OCI-LY7 (cell line): ENCODE data around the gene TOR1A. TPM values are rescaled to one million over a fixed set of nuclear protein-coding genes. Genes with fewer than 3 reads are reported as not detected.

Experiments used
- BruUV-seq: library from RNA; stranded (reverse); fragments of 400-500 nt; replicated peaks from 2 replicates; lab custom pipeline; 2021; lab: Mats Ljungman, UMichigan
- CTCF ChIA-PET: fragments of 300-600 bp; sonication (Branson Sonifier 250); formaldehyde crosslinking; loops from one replicate; lab custom pipeline; 2022; ENCODE audit warnings: antibody characterized with exemption; ENCODE audit not compliant: unreplicated experiment; lab: Charles Lee
- POLR2A ChIA-PET: fragments of 300-600 bp; sonication (Branson Sonifier 250); formaldehyde crosslinking; loops from one replicate; lab custom pipeline; 2022; ENCODE audit warnings: antibody characterized with exemption; lab: Charles Lee
- DNase-seq: peaks from one replicate; pipeline ENCODE4 v3.0.0-alpha.2; 2015; ENCODE audit warnings: low spot score
- H2AFZ ChIP-seq: fragments of 200-600 bp; sonication (generic), shearing (Covaris generic); 2 replicates; pipeline ENCODE4 v1.6.1; 2014; ENCODE audit warnings: mild to moderate bottlenecking, antibody characterized with exemption, low read length, moderate library complexity
- H3K27ac ChIP-seq: fragments of 200-600 bp; sonication (generic); 2 replicates; pipeline ENCODE4 v1.5.1; 2014; ENCODE audit warnings: mixed run types, low read depth, mild to moderate bottlenecking, moderate library complexity, low read length, inconsistent platforms; ENCODE audit not compliant: poor library complexity, severe bottlenecking
- H3K36me3 ChIP-seq: fragments of 200-600 bp; sonication (generic); 2 replicates; pipeline ENCODE4 v1.6.1; 2014; ENCODE audit warnings: mild to moderate bottlenecking, antibody characterized with exemption, low read length, moderate library complexity, mixed read lengths; ENCODE audit not compliant: insufficient read depth
- H3K4me1 ChIP-seq: fragments of 200-600 bp; sonication (generic); 2 replicates; pipeline ENCODE4 v1.5.1; 2014; ENCODE audit warnings: mild to moderate bottlenecking, low read length; ENCODE audit not compliant: insufficient read depth, poor library complexity, severe bottlenecking
- H3K4me2 ChIP-seq: fragments of 200-600 bp; sonication (generic); 2 replicates; pipeline ENCODE4 v1.6.1; 2014; ENCODE audit warnings: mild to moderate bottlenecking, low read length
- H3K4me3 ChIP-seq: fragments of 200-600 bp; sonication (generic); 2 replicates; pipeline ENCODE4 v1.5.1; 2014; ENCODE audit warnings: mild to moderate bottlenecking, low read depth, low read length; ENCODE audit not compliant: poor library complexity, severe bottlenecking
- H3K79me2 ChIP-seq: fragments of 200-600 bp; sonication (generic); 2 replicates; pipeline ENCODE4 v1.6.1; 2016; ENCODE audit warnings: low read depth, mild to moderate bottlenecking, low read length, moderate library complexity, mixed read lengths; ENCODE audit not compliant: insufficient read depth
- H3K9me2 ChIP-seq: fragments of 200-600 bp; sonication (generic); 2 replicates; pipeline ENCODE4 v1.6.1; 2016; ENCODE audit warnings: mild to moderate bottlenecking, low read length, mixed read lengths; ENCODE audit not compliant: insufficient read depth
- H3K9me3 ChIP-seq: fragments of 200-600 bp; sonication (generic); 2 replicates; pipeline ENCODE4 v1.6.1; 2014; ENCODE audit warnings: mild to moderate bottlenecking, mixed run types, low read length, mixed read lengths
- H4K20me1 ChIP-seq: fragments of 200-600 bp; sonication (generic); 2 replicates; pipeline ENCODE4 v1.6.1; 2014; ENCODE audit warnings: mild to moderate bottlenecking, antibody characterized with exemption, low read length, moderate library complexity, mixed read lengths; ENCODE audit not compliant: insufficient read depth
- EZH2phosphoT487 ChIP-seq: fragments of 200-600 bp; sonication (generic); IDR thresholded peaks from 2 replicates; pipeline ENCODE4 v1.6.1; 2018; ENCODE audit warnings: low read depth, borderline replicate concordance, mild to moderate bottlenecking, mixed run types, antibody characterized with exemption, low read length, moderate library complexity, mixed read lengths
- intact Hi-C: fragments of 100-400 bp; cut with micrococcal nuclease; formaldehyde crosslinking; loops from one replicate; pipeline ENCODE4 v1.10.0; 2022; ENCODE audit not compliant: unreplicated experiment
- total RNA-seq, 2 experiments: library from RNA; depleted of rRNA in 1 of 2; stranded (reverse); fragments of >200 nt in 1 of 2; shearing (Covaris generic) in 1 of 2; gene quantifications; 2 replicates each; pipeline ENCODE4 v1.2.3, GENCODE V29; 2014 to 2022
- TF ChIP-seq, protein P1 (sequence below): fragments of 200-600 bp; sonication (generic); conservative IDR thresholded peaks from 2 replicates; pipeline ENCODE4 v1.5.1; 2014; ENCODE audit warnings: mild to moderate bottlenecking, antibody characterized with exemption, low read length, moderate library complexity, mixed read lengths

The TOR1A gene
- total RNA-seq, 2 experiments from 2014 or later, result 32.7 to 37.0 TPM

DNA sequence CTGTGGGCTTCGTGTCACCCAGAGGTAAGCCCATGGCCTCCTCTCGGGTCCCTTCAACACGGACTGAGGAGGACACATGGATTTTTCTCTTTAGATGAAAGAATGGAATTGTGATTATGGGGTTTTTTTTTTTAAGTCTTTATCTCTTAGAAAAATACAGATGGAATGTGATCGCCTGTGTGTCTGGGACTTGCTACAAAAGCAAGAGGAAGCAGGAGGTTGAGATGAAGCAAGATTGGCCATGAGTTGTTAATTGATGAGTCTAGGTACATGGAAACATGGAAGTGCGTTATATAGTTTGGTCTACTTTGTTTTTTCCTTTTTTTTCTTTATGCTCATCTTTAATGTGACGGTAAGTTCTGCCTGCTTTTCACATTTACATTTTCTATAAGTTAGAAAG, 26.0 kb upstream of the TOR1A start:
- TF ChIP-seq, protein P1, sequence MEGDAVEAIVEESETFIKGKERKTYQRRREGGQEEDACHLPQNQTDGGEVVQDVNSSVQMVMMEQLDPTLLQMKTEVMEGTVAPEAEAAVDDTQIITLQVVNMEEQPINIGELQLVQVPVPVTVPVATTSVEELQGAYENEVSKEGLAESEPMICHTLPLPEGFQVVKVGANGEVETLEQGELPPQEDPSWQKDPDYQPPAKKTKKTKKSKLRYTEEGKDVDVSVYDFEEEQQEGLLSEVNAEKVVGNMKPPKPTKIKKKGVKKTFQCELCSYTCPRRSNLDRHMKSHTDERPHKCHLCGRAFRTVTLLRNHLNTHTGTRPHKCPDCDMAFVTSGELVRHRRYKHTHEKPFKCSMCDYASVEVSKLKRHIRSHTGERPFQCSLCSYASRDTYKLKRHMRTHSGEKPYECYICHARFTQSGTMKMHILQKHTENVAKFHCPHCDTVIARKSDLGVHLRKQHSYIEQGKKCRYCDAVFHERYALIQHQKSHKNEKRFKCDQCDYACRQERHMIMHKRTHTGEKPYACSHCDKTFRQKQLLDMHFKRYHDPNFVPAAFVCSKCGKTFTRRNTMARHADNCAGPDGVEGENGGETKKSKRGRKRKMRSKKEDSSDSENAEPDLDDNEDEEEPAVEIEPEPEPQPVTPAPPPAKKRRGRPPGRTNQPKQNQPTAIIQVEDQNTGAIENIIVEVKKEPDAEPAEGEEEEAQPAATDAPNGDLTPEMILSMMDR, result no peak
- no peak for TF ChIP-seq EZH2phosphoT487
- POLR2A ChIA-PET, result interaction anchor here (1.0 kb wide), 1 partner anchor 169 kb away, joined by 3 read pairs; no protein-coding TSS in a partner anchor
- BruUV-seq, result no TSS peak
- Histone ChIP-seq H3K9me2 (no peaks in the 10 kb centered on the region), H3K9me3 (no peaks in the 10 kb centered on the region), H3K4me1 (peaks cover 4% of the 10 kb centered on the region), H3K4me2 (no peak overlapping the region), H3K27ac (no peak overlapping the region), H3K79me2 (no peaks in the 10 kb centered on the region), H3K4me3 (no peak overlapping the region), H4K20me1 (no peaks in the 10 kb centered on the region), H3K36me3 (peaks cover 20% of the 10 kb centered on the region), H2AFZ (no peak overlapping the region)
- intact Hi-C loops, result no loop called here
- no peak for DNase-seq
- CTCF ChIA-PET, result no interaction called here

DNA sequence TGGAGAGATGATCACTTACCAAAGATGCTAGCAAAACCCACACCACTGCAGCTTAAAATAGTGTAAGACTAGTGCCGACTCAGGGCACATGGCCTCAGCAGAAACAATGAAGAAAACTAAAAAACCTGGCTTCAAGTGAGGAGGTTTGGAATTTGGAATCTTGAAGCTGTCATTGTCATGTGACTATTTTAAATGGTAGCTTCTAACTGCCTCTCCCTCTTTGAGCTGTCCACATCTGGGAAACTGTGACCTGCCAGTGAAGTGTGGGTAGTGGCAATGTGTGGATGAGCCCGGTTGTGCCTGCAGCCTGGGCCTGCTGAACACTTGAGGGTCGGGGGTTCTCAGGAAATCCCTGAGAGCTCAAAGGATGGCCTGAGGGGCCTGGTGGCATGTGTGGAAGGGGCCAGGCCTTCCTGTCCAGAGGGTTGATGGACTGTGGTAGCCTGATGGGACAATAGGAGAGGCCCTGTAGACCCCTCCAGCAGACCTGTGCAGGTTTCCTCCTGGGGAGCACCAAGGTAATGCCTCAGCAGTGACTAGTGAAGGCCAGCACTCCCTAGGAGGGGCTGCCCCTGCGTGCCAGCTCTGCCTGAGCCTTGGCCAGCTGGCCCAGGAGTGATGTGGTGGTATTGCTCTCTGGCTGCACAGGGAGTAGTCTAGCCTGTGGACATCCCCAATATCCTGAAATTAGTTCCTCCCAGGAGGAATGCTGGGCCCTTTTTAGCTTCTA, 24.9 kb upstream of the TOR1A start:
- no peak overlapping the region for H3K27ac ChIP-seq
- H3K4me3 ChIP-seq, result no peak overlapping the region
- no peaks in the 10 kb centered on the region for H3K9me2 ChIP-seq
- TF ChIP-seq EZH2phosphoT487, result no peak
- TF ChIP-seq, protein P1, result no peak
- ChIA-PET CTCF (no interaction called here), POLR2A (interaction anchor here (1.0 kb wide), 1 partner anchor 170 kb away, joined by 3 read pairs; no protein-coding TSS in a partner anchor)
- no peaks in the 10 kb centered on the region for H4K20me1 ChIP-seq
- H3K36me3 ChIP-seq, result peaks cover 14% of the 10 kb centered on the region
- BruUV-seq, result no TSS peak
- peaks cover 4% of the 10 kb centered on the region for H3K4me1 ChIP-seq
- no peak overlapping the region for H3K4me2 ChIP-seq
- no peaks in the 10 kb centered on the region for H3K9me3 ChIP-seq
- intact Hi-C loops, result no loop called here
- no peak overlapping the region for H2AFZ ChIP-seq
- no peaks in the 10 kb centered on the region for H3K79me2 ChIP-seq
- no peak for DNase-seq

DNA sequence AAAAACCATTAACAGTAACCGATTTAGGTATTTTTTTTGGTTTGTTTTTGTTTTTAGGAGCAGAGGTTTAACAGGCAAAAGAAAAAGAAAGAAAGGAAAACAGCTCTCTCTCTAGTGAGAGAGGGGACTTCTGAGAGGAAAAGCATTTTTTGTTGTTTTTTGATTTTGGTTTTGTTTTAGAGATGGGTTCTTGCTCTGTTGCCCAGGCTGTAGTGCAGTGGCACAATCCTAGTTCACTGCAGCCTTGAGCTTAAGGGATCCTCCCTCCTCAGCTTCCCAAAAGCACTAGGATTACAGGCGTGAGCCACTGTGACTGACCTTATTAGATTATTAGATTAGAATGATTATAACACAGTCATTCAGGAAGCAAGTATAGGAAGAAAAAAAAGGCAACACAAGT, 21.4 kb upstream of the TOR1A start:
- Histone ChIP-seq H3K36me3 (no peaks in the 10 kb centered on the region), H3K9me3 (no peaks in the 10 kb centered on the region), H3K4me1 (peaks cover 5% of the 10 kb centered on the region), H3K9me2 (no peaks in the 10 kb centered on the region), H2AFZ (no peak overlapping the region), H3K79me2 (no peaks in the 10 kb centered on the region), H4K20me1 (no peaks in the 10 kb centered on the region), H3K4me3 (no peak overlapping the region), H3K4me2 (no peak overlapping the region), H3K27ac (no peak overlapping the region)
- ChIA-PET CTCF (no interaction called here), POLR2A (interaction anchor here (1.0 kb wide), 1 partner anchor 11 kb away, joined by 3 read pairs; no protein-coding TSS in a partner anchor)
- intact Hi-C loops, result no loop called here
- no TSS peak for BruUV-seq
- no peak for TF ChIP-seq EZH2phosphoT487
- TF ChIP-seq, protein P1, result no peak
- no peak for DNase-seq
